Measurements from ENCODE around the gene SERPIND1.

The SERPIND1 gene

GRCh38 chr22:20776624-20777405 is 2.9 kb downstream of the SERPIND1 start:
- peak; percentile 49 for DNase-seq

DNA sequence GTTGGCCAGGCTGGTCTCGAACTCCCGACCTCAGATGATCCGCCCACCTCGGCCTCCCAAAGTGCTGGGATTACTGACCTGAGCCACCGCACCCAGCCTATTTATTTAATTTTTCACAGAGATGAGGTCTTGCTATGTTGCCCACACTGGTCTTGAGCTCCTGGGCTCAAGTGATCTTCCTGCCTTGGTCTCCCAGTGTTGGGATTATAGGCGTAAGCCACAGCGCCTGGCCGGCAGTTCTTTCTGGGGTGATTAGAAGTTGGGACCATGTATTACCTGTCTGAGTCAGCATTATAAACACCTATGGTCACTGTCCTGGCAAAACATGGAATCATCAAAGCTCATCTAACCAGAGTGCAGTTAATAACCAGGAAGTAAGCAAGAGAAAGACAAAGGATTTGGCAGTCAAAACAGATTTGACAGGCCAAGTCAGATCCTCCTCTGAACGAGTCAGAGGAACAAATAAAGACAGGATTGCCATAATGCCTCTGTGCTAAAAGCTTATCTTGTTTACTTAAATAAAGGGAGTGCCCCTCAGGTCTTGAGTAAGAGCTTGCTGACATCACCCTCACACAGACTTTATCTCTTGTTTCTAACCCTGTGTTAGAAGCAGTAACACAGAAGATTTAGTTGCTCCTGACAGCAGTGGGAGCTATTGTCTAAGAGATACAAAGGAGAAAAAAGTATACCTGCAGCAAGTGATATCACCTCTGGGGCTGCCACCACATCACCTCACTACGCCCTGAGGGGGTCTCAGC is 3.7 kb downstream of the SERPIND1 start:
- DNase-seq: peak; percentile 87

DNA sequence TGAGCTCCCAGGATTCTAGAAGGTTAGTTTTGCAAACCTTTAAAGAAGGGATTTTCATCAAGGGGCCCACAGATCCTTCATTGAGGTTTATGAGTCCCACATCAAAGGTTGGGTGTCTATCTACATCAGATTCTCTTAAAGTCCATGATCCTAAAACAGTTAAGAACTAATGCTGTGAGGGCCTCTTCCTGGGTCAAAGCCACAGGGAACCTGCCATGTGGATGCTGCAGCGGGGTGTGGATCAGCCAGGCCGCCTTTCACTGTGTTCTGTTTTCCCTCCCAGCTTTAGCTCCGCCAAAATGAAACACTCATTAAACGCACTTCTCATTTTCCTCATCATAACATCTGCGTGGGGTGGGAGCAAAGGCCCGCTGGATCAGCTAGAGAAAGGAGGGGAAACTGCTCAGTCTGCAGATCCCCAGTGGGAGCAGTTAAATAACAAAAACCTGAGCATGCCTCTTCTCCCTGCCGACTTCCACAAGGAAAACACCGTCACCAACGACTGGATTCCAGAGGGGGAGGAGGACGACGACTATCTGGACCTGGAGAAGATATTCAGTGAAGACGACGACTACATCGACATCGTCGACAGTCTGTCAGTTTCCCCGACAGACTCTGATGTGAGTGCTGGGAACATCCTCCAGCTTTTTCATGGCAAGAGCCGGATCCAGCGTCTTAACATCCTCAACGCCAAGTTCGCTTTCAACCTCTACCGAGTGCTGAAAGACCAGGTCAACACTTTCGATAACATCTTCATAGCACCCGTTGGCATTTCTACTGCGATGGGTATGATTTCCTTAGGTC is 5.3 kb downstream of the SERPIND1 start:
- DNase-seq: no peak

DNA sequence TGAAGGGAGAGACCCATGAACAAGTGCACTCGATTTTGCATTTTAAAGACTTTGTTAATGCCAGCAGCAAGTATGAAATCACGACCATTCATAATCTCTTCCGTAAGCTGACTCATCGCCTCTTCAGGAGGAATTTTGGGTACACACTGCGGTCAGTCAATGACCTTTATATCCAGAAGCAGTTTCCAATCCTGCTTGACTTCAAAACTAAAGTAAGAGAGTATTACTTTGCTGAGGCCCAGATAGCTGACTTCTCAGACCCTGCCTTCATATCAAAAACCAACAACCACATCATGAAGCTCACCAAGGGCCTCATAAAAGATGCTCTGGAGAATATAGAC is 5.9 kb downstream of the SERPIND1 start:
- DNase-seq: no peak

DNA sequence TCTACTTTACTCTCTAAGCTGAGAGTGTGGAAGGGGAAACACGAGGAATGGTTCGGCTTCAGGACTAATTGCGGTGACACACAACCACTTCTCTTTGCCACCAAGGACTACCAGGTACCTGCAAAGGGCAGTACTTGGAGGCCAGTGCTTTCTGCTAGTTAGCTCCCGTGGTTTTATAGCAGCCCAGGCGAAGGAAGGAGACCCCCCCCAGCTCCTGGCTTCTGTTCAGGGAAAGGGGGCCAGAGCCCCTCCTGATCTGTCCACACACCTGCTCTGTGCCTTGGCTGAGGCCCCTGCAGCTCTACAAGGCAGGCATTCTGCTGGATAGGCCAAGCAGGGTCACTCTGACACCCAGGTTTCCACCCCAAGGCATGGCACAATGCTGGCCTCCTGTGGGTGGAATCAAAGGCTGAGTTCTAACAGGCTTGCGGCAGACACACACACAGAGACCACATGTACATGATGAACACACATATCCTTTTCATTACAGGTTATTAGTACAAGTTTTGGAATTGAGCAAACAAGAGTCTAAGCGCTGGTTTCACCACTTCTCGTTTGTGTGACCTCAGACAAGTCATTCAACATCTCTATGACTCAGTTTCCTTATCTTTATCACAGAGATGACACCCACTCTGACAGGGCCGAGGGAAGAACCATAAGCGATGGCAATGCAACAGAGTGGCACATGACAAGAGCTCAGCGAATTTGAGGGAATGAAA is 7.5 kb downstream of the SERPIND1 start:
- DNase-seq: peak; percentile 47

GRCh38 chr22:20782083-20782482 is 8.2 kb downstream of the SERPIND1 start:
- DNase-seq: no peak

DNA sequence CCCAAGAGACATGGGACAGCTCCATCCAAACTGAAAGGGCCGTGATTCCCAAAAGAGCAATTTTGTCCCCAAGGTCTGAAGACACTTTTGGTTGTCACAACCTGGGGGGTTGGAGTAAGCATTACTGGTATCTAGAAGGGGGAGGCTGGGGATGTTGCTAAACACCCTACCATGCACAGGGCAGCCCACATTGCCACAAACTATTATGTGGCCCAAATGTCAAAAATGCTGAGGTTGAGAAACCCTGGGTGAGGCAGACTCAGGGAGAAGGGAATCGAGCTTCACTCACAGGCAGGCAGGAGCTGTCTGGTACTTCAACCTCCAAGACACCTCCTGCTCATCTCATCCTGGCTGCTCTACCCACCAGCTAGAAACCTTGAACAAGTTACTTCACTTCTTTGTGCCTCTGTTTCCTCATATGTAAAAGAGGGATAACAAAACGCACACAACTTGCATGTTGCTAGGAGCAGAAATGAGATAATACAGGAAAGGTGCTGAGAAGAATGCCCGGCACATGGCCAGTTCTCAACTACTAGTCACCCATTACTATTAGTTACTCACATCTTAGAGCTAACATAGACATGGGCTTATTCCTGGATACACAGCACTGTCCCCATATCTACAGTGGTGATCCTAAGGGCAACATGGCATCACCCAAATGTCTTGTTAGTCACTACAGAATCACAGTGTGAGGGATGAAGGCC is 8.8 kb downstream of the SERPIND1 start:
- DNase-seq: no peak

GRCh38 chr22:20783300-20783673 is 9.4 kb downstream of the SERPIND1 start:
- no peak for DNase-seq

GRCh38 chr22:20783844-20784723 is 10.2 kb downstream of the SERPIND1 start:
- DNase-seq: peak; percentile 91

- DNase-seq: no peak
Measured at GRCh38 chr22:20785415-20785814, 11.5 kb downstream of the SERPIND1 start.

GRCh38 chr22:20786048-20786447 is 12.1 kb downstream of the SERPIND1 start:
- no peak for DNase-seq

DNA sequence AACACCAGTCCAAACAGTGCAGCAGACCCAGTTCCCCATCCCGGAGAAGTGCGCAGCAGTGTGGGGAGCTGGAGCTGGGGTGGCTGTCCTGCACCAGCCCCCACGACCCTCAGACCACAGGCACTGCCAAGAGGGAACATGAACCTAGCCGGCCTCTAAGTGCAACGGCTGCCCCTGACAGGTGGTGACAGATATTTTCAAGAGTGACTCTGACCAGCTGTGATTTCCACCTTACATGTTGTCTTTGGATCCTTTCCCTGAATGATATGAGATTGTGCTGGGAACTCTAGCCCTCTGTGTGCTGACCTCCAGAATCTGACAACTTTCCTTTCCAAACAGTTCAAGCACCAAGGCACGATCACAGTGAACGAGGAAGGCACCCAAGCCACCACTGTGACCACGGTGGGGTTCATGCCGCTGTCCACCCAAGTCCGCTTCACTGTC is 12.6 kb downstream of the SERPIND1 start:
- no peak for DNase-seq

DNA sequence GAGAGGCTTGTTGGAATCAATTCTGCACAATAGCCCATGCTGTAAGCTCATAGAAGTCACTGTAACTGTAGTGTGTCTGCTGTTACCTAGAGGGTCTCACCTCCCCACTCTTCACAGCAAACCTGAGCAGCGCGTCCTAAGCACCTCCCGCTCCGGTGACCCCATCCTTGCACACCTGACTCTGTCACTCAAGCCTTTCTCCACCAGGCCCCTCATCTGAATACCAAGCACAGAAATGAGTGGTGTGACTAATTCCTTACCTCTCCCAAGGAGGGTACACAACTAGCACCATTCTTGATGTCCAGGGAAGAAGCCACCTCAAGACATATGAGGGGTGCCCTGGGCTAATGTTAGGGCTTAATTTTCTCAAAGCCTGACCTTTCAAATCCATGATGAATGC is 13.3 kb downstream of the SERPIND1 start:
- DNase-seq: no peak

- DNase-seq: no peak
Measured at GRCh38 chr22:20787746-20788626, 14.1 kb downstream of the SERPIND1 start.

DNA sequence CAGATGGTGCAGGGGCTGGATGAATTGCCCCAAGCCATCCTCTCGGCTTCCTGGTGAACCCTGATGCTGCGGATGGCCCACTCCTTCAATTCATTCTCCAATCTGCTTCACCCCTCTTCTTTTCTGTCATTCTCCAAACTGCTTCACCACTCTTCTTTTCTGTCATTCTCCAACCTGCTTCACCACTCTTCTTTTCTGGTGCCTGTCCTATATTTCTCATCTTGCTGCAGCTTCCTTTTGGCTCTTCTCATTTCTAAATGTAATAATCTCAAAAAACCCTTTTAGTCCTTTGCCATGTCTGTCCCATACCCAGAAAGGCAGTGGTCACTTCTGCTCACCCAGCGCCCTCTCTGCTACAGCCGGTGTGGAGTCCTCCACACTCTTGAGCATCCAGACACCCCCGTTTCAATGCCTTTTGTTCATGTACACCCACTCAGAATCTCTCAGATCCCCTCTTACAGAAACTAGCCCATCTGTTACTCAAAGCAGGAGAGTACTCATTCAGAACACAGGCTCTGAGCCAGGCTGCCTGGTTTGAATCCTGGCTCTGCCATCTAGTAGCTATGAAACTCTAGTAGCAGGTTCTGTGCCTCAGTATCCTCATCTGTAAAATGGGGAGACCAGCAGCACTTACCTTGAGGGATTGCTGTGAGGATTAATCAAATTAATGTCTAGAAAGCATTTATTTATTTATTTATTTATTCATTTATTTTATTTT is 14.9 kb downstream of the SERPIND1 start:
- no peak for DNase-seq

DNA sequence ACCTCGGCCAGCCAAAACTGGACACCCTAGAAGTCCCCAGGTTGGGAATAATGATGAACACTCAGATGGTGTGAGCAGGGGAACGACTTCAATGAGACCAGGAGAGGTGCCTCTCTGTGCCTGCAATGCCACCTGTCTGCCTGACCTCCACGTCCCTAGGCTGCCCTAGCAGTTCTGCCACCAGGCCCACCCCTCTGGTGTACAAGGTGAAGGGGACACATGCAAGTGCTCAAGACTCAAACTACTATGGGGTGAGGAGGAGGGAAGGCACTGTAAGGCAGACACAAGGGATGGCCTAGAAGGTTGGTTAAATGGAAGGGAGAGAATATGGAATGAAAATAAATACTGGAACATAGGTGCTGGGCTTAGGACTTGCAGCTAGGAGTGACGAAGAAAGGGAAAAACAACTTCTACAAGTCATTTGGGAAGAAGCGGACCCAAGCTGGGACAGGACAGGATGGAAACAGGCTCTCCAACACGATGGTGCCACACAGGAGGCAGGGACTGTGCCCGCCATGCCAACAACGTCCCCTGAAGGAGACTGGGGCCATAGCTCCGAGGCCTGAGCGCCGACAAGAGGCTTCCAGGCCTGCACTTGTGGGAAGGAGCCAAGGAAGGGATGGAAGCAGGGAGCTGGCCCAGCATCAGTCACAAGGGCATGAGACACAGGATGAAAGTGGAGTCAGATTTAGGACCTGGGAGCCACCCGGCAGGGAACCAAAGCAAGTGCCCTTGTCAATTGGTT is 18.5 kb downstream of the SERPIND1 start:
- no peak for DNase-seq

DNA sequence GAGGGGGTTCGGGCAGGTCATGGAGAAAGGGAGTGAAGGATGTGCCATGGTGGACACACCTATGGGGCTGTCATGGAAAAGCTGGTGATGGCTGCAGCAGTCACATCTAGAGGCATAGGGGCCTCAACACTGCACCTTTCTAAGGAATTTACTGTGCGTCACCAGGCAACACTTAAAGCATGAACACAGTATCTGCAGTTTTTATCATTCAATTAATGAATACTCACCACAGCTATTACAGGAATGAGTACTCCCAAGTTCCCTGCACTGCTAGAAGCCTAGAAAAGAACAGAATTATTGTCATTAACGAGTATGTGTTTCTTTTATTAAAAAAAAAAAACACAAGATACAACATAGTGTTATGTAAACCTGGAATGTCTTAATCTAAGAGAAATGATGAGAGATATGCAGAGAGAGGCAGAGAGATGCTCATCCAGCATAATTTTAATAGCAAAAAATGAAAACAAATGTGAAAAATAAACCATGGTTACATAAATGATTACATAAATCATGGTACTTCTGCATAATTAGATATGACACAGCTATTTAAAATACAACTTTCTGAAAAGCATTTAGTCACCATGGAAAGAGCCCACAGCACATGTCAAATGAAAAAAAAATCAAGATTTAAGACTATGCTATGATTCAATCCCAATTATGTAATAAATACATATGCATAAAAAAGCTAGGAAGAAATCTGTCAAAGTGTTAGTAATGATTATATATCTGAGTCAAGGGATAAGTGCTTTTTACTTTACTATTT is 19.2 kb downstream of the SERPIND1 start:
- DNase-seq: no peak

All from hematopoietic multipotent progenitor cell treated with erythropoietin and hydrocortisone succinate and interleukin-3 and kit ligand, for 4 days (in vitro differentiated cells).